ENCODE data around the gene MYO3A. TPM values are rescaled to one million over a fixed set of nuclear protein-coding genes. Genes with fewer than 3 reads are reported as not detected.

Gene MYO3A
- polyA plus RNA-seq, 3 donors = not detected

DNA sequence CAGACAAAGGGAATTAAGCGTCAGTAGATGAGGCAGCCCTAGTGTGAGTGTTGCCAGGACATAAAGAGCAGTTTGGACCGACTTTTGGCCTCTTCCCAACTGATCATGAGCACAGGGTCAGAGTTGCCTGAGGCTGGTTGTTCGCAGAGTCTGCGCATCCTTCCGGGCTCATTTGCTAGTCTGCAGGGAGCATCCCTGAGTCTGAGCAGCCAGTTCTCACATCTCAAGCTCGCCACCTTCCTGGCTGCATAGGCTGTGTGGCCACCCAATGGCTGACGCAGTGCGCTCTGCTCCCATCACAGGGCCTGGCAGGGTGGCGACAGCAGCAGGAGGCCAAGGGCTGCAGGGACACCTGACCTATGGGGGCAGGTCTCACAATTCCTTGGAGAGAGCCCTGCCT, 287.5 kb downstream of the MYO3A start:
- Mint-ChIP-seq H3K36me3 (peaks cover 0 to 2% of the 10 kb centered on the region in 2 donors), H3K4me1 (peaks cover 6% of the 10 kb centered on the region), H3K4me3 (peak overlapping the region in 1 of 2 donors; percentile 81), H3K9me3 (peaks cover 0 to 14% (median 5%) of the 10 kb centered on the region in 7 donors), H3K27me3 (ENCODE audit: low read depth in 3 of 3) (peaks cover 60 to 82% (median 76%) of the 10 kb centered on the region in 3 donors), H3K27ac (no peak overlapping the region)
- Histone ChIP-seq H3K4me2 (replicated peaks; ENCODE audit: extremely low read depth, low read length, poor library complexity, severe bottlenecking) (no peak overlapping the region), H3K27me3 (ENCODE audit: control insufficient read depth in 2 of 2, insufficient read depth in 2 of 2, low read length in 2 of 2) (peaks cover 72 to 94% of the 10 kb centered on the region in 2 donors), H3K9me3 (replicated peaks in 1 of 2; ENCODE audit: control insufficient read depth in 1 of 2, insufficient read depth in 1 of 2, low read length in 2 of 2) (peaks cover 0 to 17% of the 10 kb centered on the region in 2 donors), H3K79me2 (ENCODE audit: insufficient read depth, low read length) (no peaks in the 10 kb centered on the region), H3K4me1 (ENCODE audit: control insufficient read depth in 1 of 2, insufficient read depth in 2 of 2, low read length in 2 of 2) (no peaks in the 10 kb centered on the region), H3K36me3 (replicated peaks in 1 of 2; ENCODE audit: control insufficient read depth in 1 of 2, insufficient read depth in 2 of 2, low read length in 2 of 2) (no peaks in the 10 kb centered on the region), H3K9ac (ENCODE audit: insufficient read depth, low read length, poor library complexity, severe bottlenecking) (no peak overlapping the region), H2AFZ (ENCODE audit: insufficient read depth, low read depth, low read length, poor library complexity, severe bottlenecking) (no peak overlapping the region), H4K20me1 (ENCODE audit: insufficient read depth, low read length) (no peaks in the 10 kb centered on the region), H3K27ac (ENCODE audit: low read depth in 1 of 2, low read length in 2 of 2) (no peak overlapping the region), H3K4me3 (replicated peaks in 1 of 3; ENCODE audit: low read depth in 2 of 3, low read length in 3 of 3) (no peak overlapping the region)
- TF ChIP-seq, protein P1, sequence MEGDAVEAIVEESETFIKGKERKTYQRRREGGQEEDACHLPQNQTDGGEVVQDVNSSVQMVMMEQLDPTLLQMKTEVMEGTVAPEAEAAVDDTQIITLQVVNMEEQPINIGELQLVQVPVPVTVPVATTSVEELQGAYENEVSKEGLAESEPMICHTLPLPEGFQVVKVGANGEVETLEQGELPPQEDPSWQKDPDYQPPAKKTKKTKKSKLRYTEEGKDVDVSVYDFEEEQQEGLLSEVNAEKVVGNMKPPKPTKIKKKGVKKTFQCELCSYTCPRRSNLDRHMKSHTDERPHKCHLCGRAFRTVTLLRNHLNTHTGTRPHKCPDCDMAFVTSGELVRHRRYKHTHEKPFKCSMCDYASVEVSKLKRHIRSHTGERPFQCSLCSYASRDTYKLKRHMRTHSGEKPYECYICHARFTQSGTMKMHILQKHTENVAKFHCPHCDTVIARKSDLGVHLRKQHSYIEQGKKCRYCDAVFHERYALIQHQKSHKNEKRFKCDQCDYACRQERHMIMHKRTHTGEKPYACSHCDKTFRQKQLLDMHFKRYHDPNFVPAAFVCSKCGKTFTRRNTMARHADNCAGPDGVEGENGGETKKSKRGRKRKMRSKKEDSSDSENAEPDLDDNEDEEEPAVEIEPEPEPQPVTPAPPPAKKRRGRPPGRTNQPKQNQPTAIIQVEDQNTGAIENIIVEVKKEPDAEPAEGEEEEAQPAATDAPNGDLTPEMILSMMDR (IDR thresholded peaks at IDR 0.05) = no peak
- intact Hi-C loops (cut with micrococcal nuclease) = no loop called here
- WGBS (ENCODE audit: insufficient coverage) = 31% methylated on average over 8 of the region's 9 CpGs
- no peak for DNase-seq

DNA sequence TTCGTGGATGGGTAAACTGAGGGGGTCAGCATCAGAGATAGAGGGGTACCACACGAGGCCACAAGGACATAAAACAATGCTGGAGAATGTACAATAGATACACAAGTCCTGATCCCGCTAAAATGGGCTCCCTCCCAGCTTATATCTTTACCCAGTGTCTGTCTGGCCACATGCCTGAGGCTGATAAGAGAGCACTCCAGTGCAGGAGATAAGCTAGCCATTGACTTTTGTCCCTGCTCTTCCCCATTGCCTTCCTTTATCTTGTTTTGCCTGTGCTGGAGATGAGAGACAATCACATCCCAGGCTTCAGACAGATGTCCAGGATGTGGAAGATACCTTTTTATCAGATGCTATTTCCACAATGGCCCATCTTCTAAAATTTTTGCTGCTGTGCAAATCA, 288.5 kb downstream of the MYO3A start:
- H3K36me3 ChIP-seq (replicated peaks in 1 of 2; ENCODE audit: control insufficient read depth in 1 of 2, insufficient read depth in 2 of 2, low read length in 2 of 2) = no peaks in the 10 kb centered on the region
- intact Hi-C loops (cut with micrococcal nuclease) = no loop called here
- no peaks in the 10 kb centered on the region for H3K79me2 ChIP-seq (ENCODE audit: insufficient read depth, low read length)
- H3K9ac ChIP-seq (ENCODE audit: insufficient read depth, low read length, poor library complexity, severe bottlenecking) = no peak overlapping the region
- H3K27me3 ChIP-seq (ENCODE audit: control insufficient read depth in 2 of 2, insufficient read depth in 2 of 2, low read length in 2 of 2) = peaks cover 64 to 84% of the 10 kb centered on the region in 2 donors
- WGBS (ENCODE audit: insufficient coverage) = 57% methylated on average over 2 of the region's 3 CpGs
- no peaks in the 10 kb centered on the region for H4K20me1 ChIP-seq (ENCODE audit: insufficient read depth, low read length)
- Mint-ChIP-seq H3K27ac (peak overlapping the region in 1 of 7 donors; percentile 3), H3K9me3 (peaks cover 0 to 6% (median 2%) of the 10 kb centered on the region in 7 donors), H3K27me3 (ENCODE audit: low read depth in 3 of 3) (peaks cover 66 to 78% (median 67%) of the 10 kb centered on the region in 3 donors), H3K36me3 (no peaks in the 10 kb centered on the region), H3K4me1 (no peaks in the 10 kb centered on the region), H3K4me3 (peak overlapping the region in 1 of 2 donors; percentile 79)
- TF ChIP-seq, protein P1 (IDR thresholded peaks at IDR 0.05) = no peak
- no peak for DNase-seq
- H3K4me1 ChIP-seq (ENCODE audit: control insufficient read depth in 1 of 2, insufficient read depth in 2 of 2, low read length in 2 of 2) = no peaks in the 10 kb centered on the region
- no peak overlapping the region for H3K4me2 ChIP-seq (replicated peaks; ENCODE audit: extremely low read depth, low read length, poor library complexity, severe bottlenecking)
- no peak overlapping the region for H3K27ac ChIP-seq (ENCODE audit: low read depth in 1 of 2, low read length in 2 of 2)
- H2AFZ ChIP-seq (ENCODE audit: insufficient read depth, low read depth, low read length, poor library complexity, severe bottlenecking) = no peak overlapping the region
- peaks cover 0 to 17% of the 10 kb centered on the region in 2 donors for H3K9me3 ChIP-seq (replicated peaks in 1 of 2; ENCODE audit: control insufficient read depth in 1 of 2, insufficient read depth in 1 of 2, low read length in 2 of 2)
- no peak overlapping the region for H3K4me3 ChIP-seq (replicated peaks in 1 of 3; ENCODE audit: low read depth in 2 of 3, low read length in 3 of 3)
